Measurements from ENCODE around the gene STUB1. TPM values are rescaled to one million over a fixed set of nuclear protein-coding genes. Genes with fewer than 3 reads are reported as not detected.

Gene STUB1
- total and polyA plus RNA-seq, 2 of the 8 experiments (the other 6 are each of a cell fraction or from before 2014, with no cell fraction given): 89.9 to 103 TPM

DNA sequence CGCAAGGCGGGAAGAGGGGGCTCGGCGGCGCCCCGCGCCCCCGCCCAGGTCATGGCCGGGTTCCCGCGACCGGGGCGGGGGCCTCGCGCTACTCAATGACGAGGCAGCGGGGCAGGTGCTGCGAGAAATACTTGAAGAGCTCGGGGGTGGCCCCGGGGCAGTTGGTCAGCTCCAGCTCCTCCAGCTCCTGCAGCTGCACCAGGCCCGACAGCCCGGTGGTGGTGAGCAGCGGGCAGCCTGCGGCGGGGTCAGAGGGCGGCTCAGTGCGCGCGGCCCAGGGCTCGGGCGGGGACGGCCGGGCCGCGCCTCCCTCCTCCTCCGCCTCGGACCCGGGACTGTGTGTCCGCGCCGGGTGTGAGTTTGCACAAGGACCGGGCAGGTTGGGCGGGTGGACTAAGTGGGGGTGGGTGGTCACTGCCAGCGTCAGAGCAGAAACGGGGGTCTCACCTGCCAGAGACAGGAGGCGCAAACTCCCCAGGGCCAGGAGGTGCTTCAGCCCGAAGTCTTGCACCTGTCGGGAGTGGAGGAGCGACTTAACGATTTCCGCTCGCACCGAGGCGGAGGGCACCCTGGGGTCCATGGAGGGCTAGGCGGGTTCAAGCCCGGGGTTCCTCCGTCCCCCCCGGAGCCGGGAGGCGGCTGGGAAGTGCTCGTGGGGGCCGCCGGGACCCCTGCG is 14.1 kb downstream of the STUB1 start:
- Histone ChIP-seq H3K79me2 (ENCODE audit: control insufficient read depth in 1 of 2, insufficient read depth in 2 of 2, low read length in 2 of 2) (no peaks in the 10 kb centered on the region), H4K8ac (ENCODE audit: extremely low read depth, insufficient read depth, low read length) (no peak overlapping the region), H2BK20ac (ENCODE audit: low read length) (no peak overlapping the region), H3K27me3 (replicated peaks in 1 of 4; ENCODE audit: control insufficient read depth in 3 of 4, extremely low read depth in 1 of 4, insufficient read depth in 3 of 4, low read length in 3 of 4) (peaks cover 5 to 64% (median 42%) of the 10 kb centered on the region in 4 experiments), H3K9ac (replicated peaks in 1 of 4; ENCODE audit: extremely low read depth in 1 of 4, low read depth in 3 of 4, low read length in 3 of 4) (no peak overlapping the region; a peak in 1 of 7 replicates), H2BK120ac (replicated peaks; ENCODE audit: low read depth, low read length) (no peak overlapping the region), H3K27ac (ENCODE audit: low read depth, low read length) (no peak overlapping the region), H3K4me1 (replicated peaks in 1 of 4; ENCODE audit: control insufficient read depth in 3 of 4, insufficient read depth in 4 of 4, low read length in 3 of 4) (peaks cover 0 to 19% (median 13%) of the 10 kb centered on the region in 4 experiments; a peak in 5 of 7 replicates), H3K9me3 (ENCODE audit: insufficient read depth in 2 of 2, low read depth in 1 of 2, low read length in 1 of 2) (no peaks in the 10 kb centered on the region), H2AFZ (ENCODE audit: low read length) (no peak overlapping the region), H3K23ac (ENCODE audit: insufficient read length) (no peak overlapping the region), H3K23me2 (ENCODE audit: low read depth, low read length) (peaks cover 14% of the 10 kb centered on the region), H3K36me3 (ENCODE audit: control insufficient read depth in 2 of 4, insufficient read depth in 4 of 4, low read length in 3 of 4) (no peaks in the 10 kb centered on the region), H2BK5ac (ENCODE audit: low read depth, low read length) (no peak overlapping the region), H4K5ac (ENCODE audit: insufficient read length, low read depth, low read length) (no peak overlapping the region), H3K14ac (ENCODE audit: insufficient read length) (no peak overlapping the region), H3K79me1 (ENCODE audit: low read depth, low read length) (peaks cover 2% of the 10 kb centered on the region; the same call in 1 of the 2 replicates), H2AK5ac (ENCODE audit: low read depth, low read length) (no peak overlapping the region), H2BK15ac (ENCODE audit: low read length) (no peak overlapping the region), H3K4ac (replicated peaks; ENCODE audit: insufficient read length, low read depth, low read length) (no peak overlapping the region), H3K4me2 (ENCODE audit: insufficient read depth in 1 of 2, low read depth in 2 of 2, low read length in 2 of 2) (peak overlapping the region; percentile 87 to 95), H2BK12ac (ENCODE audit: low read depth, low read length) (no peak overlapping the region), H3K56ac (replicated peaks; ENCODE audit: insufficient read length, low read depth, low read length) (no peak overlapping the region), H4K20me1 (replicated peaks in 1 of 2; ENCODE audit: control insufficient read depth in 1 of 2, insufficient read depth in 2 of 2, low read length in 2 of 2) (peaks cover 0 to 8% of the 10 kb centered on the region in 2 experiments), H3K18ac (ENCODE audit: extremely low read depth, low read length) (no peak overlapping the region), H3K4me3 (ENCODE audit: extremely low read depth in 1 of 4, insufficient read depth in 2 of 4, low read depth in 3 of 4, low read length in 4 of 4) (peak overlapping the region; percentile 43 to 78 (median 48)), H4K91ac (replicated peaks; ENCODE audit: insufficient read length, low read length) (no peak overlapping the region)
- DNase-seq (ENCODE audit: low read depth in 1 of 2, low spot score in 2 of 2): peak in 1 of 2 experiments; percentile 67
- FAIRE-seq: no peak
- WGBS, 2 experiments (ENCODE audit: extremely low coverage in 1 of 2, insufficient coverage in 1 of 2, insufficient read length in 1 of 2, insufficient replicate concordance in 2 of 2, low coverage in 1 of 2, low lambda C conversion rate in 2 of 2, missing lambda C conversion rate in 1 of 2): 2% methylated on average over 40 of the region's 64 CpGs; no CpG with 5 or more reads in 1 of the 2 experiments
- ChIA-PET POLR2A (ENCODE audit: partially characterized antibody) (interaction anchor here (0.8 to 4.6 kb wide), 7 partner anchors 12 to 119 kb away, joined by 3 to 48 read pairs (median 5); partner anchors contain the start of genes ANTKMT, CCDC78, JMJD8 and STUB1), CTCF (ENCODE audit: partially characterized antibody) (interaction anchor here (0.6 to 2.3 kb wide), 5 partner anchors 8 to 92 kb away, joined by 3 to 15 read pairs (median 6); no protein-coding TSS in a partner anchor)
- TF ChIP-seq SUZ12 (IDR thresholded peaks at IDR 0.05; ENCODE audit: low read length) (peak; percentile 36; the same call in 1 of the 2 replicates), KDM4A (IDR thresholded peaks at IDR 0.05; ENCODE audit: low read depth, low read length, severe bottlenecking) (no peak), RAD21 (IDR thresholded peaks at IDR 0.05 in 1 of 2, conservative IDR thresholded peaks at IDR 0.05 in 1 of 2; ENCODE audit: low read depth in 2 of 2, low read length in 2 of 2) (no peak), EZH2 (IDR thresholded peaks at IDR 0.05; ENCODE audit: low read depth, low read length, severe bottlenecking) (peak; percentile 33)
